Stomach (tissue), 4 donors: ENCODE results near the gene ZNF473.
"Not testable (repeated sequence)": the region's sequence is repeated elsewhere in the genome, so short reads cannot be mapped to it uniquely, and the experiment has no call there.

Experiments
- POLR2AphosphoS5 ChIP-seq, 3 donors: sonication (generic); formaldehyde crosslinking; IDR thresholded peaks; one replicate each; pipeline ENCODE4 v1.6.1; 2016; ENCODE audit warnings: antibody characterized with exemption in 3 of 3
- TF ChIP-seq, protein P1 (sequence below), 7 experiments: fragments of 450-650 bp in 4 of 7; fragments of 200-600 bp in 3 of 7; sonication (generic) in 3 of 7; IDR thresholded peaks; one replicate each; pipeline ENCODE4 v1.5.1; 2016 to 2019; ENCODE audit warnings: antibody characterized with exemption in 7 of 7, control low read depth in 2 of 7, mild to moderate bottlenecking in 1 of 7

DNA sequence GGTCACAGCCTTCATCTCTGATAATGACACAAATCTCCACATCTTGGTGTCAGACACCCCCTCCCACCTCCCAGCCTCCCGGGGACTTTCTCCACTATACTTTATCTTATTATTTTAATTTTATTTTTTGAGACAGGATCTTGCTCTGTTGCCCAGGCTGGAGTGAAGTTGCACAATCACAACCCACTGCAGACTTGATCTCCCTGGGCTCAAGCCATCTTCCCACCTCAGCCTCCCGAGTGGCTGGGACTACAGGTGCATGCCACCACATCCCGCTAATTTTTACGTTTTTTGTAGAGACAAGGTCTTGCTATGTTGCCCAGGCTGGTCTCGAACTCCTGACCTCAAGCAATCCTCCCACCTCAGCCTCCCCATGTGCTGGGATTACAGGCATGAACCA, 42.6 kb downstream of the ZNF473 start:
- TF ChIP-seq, protein P1, sequence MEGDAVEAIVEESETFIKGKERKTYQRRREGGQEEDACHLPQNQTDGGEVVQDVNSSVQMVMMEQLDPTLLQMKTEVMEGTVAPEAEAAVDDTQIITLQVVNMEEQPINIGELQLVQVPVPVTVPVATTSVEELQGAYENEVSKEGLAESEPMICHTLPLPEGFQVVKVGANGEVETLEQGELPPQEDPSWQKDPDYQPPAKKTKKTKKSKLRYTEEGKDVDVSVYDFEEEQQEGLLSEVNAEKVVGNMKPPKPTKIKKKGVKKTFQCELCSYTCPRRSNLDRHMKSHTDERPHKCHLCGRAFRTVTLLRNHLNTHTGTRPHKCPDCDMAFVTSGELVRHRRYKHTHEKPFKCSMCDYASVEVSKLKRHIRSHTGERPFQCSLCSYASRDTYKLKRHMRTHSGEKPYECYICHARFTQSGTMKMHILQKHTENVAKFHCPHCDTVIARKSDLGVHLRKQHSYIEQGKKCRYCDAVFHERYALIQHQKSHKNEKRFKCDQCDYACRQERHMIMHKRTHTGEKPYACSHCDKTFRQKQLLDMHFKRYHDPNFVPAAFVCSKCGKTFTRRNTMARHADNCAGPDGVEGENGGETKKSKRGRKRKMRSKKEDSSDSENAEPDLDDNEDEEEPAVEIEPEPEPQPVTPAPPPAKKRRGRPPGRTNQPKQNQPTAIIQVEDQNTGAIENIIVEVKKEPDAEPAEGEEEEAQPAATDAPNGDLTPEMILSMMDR (IDR thresholded peaks at IDR 0.05): not testable (repeated sequence)
- not testable (repeated sequence) for TF ChIP-seq POLR2AphosphoS5 (IDR thresholded peaks at IDR 0.05)
